ENCODE data around the gene BIRC7. TPM values are rescaled to one million over a fixed set of nuclear protein-coding genes. Genes with fewer than 3 reads are reported as not detected.
"Not testable (repeated sequence)": the region's sequence is repeated elsewhere in the genome, so short reads cannot be mapped to it uniquely, and the experiment has no call there.

BIRC7 gene
- total RNA-seq, 1 experiment from 2014 or later, result 0.96 TPM

GRCh38 chr20:63251350-63251749 is 15.6 kb downstream of the BIRC7 start:
- H3K27me3 ChIP-seq (ENCODE audit: insufficient read depth, low read length); H4K20me1 ChIP-seq (ENCODE audit: insufficient read depth); H3K9ac ChIP-seq (ENCODE audit: low read length); H3K9me3 ChIP-seq (ENCODE audit: control insufficient read depth in 1 of 2, insufficient read depth in 1 of 2, low read depth in 1 of 2, low read length in 2 of 2); H3K4me3 ChIP-seq (replicated peaks in 1 of 2; ENCODE audit: low read depth in 1 of 2, low read length in 2 of 2); DNase-seq (ENCODE audit: low read depth, low spot score); H3K79me2 ChIP-seq (ENCODE audit: insufficient read depth, low read length); BruUV-seq (replicated peaks); H3K36me3 ChIP-seq (ENCODE audit: control insufficient read depth in 1 of 2, insufficient read depth in 2 of 2, low read length in 2 of 2); H3K4me1 ChIP-seq (ENCODE audit: control insufficient read depth in 1 of 2, insufficient read depth in 2 of 2, low read length in 2 of 2); H2AFZ ChIP-seq (ENCODE audit: low read depth, low read length, poor library complexity, severe bottlenecking); H3K27ac ChIP-seq (ENCODE audit: low read depth, low read length); H3K4me2 ChIP-seq (ENCODE audit: low read length); POLR2A ChIA-PET; H3K9me2 ChIP-seq (ENCODE audit: insufficient read depth); ATAC-seq: not testable (repeated sequence)
- intact Hi-C loops (cut with micrococcal nuclease), result loop anchor here (1.0 kb wide), 1 partner anchor 28 kb away; no protein-coding TSS in a partner anchor
- RAD21 ChIA-PET (ENCODE audit: low non-redundant PET in 1 of 2, low total read pairs in 2 of 2, uncharacterized antibody in 2 of 2, unreplicated experiment in 2 of 2), result interaction anchor here (1.5 to 1.9 kb wide), 2 partner anchors 28 kb away, joined by 7 read pairs; no protein-coding TSS in a partner anchor
- TF ChIP-seq RAD21 (IDR thresholded peaks at IDR 0.05; ENCODE audit: low read depth) (peak; percentile 74), CTCF (IDR thresholded peaks at IDR 0.05 in 2 of 3, conservative IDR thresholded peaks at IDR 0.05 in 1 of 3; ENCODE audit: borderline replicate concordance in 1 of 3, insufficient read depth in 1 of 3, low read depth in 2 of 3, low read length in 2 of 3) (peak; percentile 46 to 70 (median 47); a peak in 5 of 6 replicates)
- CTCF ChIA-PET, result interaction anchor here (1.3 to 2.5 kb wide), 2 partner anchors 17 to 28 kb away, joined by 4 to 23 read pairs; no protein-coding TSS in a partner anchor

GRCh38 chr20:63252284-63252711 is 16.6 kb downstream of the BIRC7 start:
- no TSS peak for BruUV-seq (replicated peaks)
- Histone ChIP-seq H4K20me1 (ENCODE audit: insufficient read depth) (no peaks in the 10 kb centered on the region), H2AFZ (ENCODE audit: low read depth, low read length, poor library complexity, severe bottlenecking) (no peak overlapping the region), H3K9ac (ENCODE audit: low read length) (no peak overlapping the region), H3K4me2 (ENCODE audit: low read length) (no peak overlapping the region), H3K9me2 (ENCODE audit: insufficient read depth) (no peaks in the 10 kb centered on the region), H3K9me3 (ENCODE audit: control insufficient read depth in 1 of 2, insufficient read depth in 1 of 2, low read depth in 1 of 2, low read length in 2 of 2) (no peaks in the 10 kb centered on the region), H3K27me3 (ENCODE audit: insufficient read depth, low read length) (no peaks in the 10 kb centered on the region), H3K4me1 (ENCODE audit: control insufficient read depth in 1 of 2, insufficient read depth in 2 of 2, low read length in 2 of 2) (no peaks in the 10 kb centered on the region), H3K36me3 (ENCODE audit: control insufficient read depth in 1 of 2, insufficient read depth in 2 of 2, low read length in 2 of 2) (no peaks in the 10 kb centered on the region), H3K4me3 (replicated peaks in 1 of 2; ENCODE audit: low read depth in 1 of 2, low read length in 2 of 2) (no peak overlapping the region), H3K79me2 (ENCODE audit: insufficient read depth, low read length) (no peaks in the 10 kb centered on the region), H3K27ac (ENCODE audit: low read depth, low read length) (no peak overlapping the region)
- TF ChIP-seq SRF (IDR thresholded peaks at IDR 0.05; ENCODE audit: low read depth) (no peak), JUND (IDR thresholded peaks at IDR 0.05) (no peak), CTCF (IDR thresholded peaks at IDR 0.05 in 2 of 3, conservative IDR thresholded peaks at IDR 0.05 in 1 of 3; ENCODE audit: borderline replicate concordance in 1 of 3, insufficient read depth in 1 of 3, low read depth in 2 of 3, low read length in 2 of 3) (no peak), ZFX (IDR thresholded peaks at IDR 0.05) (no peak)
- DNase-seq (ENCODE audit: low read depth, low spot score) (no peak), ATAC-seq (no peak)
- RAD21 ChIA-PET (ENCODE audit: low non-redundant PET in 1 of 2, low total read pairs in 2 of 2, uncharacterized antibody in 2 of 2, unreplicated experiment in 2 of 2), result interaction anchor here (1.5 to 1.9 kb wide), 2 partner anchors 29 kb away, joined by 7 read pairs; no protein-coding TSS in a partner anchor
- intact Hi-C loops (cut with micrococcal nuclease), result no loop called here
- CTCF ChIA-PET, result interaction anchor here (1.3 to 2.5 kb wide), 2 partner anchors 18 to 29 kb away, joined by 4 to 23 read pairs; no protein-coding TSS in a partner anchor
- POLR2A ChIA-PET, result interaction anchor here (1.8 kb wide), 1 partner anchor 29 kb away, joined by 5 read pairs; no protein-coding TSS in a partner anchor
